AG09319 (cell line): ENCODE results near the gene TEX261.
A peak's percentile ranks its signal among the peaks of the same experiment; 100 is the strongest.

Experiments used
- DNase-seq: peaks from one replicate; pipeline ENCODE4 v3.0.0-alpha.2; 2010; ENCODE audit warnings: low read depth; ENCODE audit errors: extremely low read depth
- TF ChIP-seq, protein P1 (sequence below): IDR thresholded peaks from 2 replicates; pipeline ENCODE4 v1.5.1; 2011; ENCODE audit warnings: low read depth, mild to moderate bottlenecking, inconsistent platforms, low read length, moderate library complexity

Gene TEX261

DNA sequence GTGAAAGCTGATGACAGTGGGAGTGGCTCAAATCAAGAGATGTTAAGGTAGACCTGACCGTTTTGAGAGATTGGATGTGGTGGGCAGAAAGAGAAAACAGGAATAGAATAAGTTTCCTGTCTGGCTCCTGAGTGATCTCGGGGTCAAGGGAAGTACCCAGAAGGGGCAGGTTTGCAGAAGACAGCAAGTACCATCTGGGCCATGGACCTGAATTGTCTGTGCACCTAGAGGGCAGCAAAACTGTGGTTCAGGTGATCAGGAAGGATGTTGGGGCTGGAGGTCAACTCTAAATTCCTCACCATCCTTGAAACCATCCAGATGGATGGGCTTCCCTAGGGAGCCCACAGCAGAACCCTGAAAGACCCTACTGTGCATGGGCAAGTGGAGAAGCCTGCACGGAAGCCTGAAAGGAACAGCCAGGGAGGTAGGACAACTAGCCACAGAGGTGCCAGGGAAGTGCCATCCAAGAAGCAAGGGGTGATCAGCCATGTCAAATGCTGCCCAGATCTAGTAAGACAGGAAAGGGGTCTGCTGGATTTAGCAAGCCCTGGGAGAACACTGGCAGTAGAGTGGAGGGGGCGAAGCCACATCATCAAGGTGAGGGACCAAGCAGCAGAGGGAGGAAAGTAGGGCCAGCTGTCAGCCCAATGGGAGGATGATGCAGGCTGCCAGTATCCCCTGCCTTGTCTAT lies 8.0 kb downstream of the TEX261 start:
- DNase-seq: no peak
- TF ChIP-seq, protein P1, sequence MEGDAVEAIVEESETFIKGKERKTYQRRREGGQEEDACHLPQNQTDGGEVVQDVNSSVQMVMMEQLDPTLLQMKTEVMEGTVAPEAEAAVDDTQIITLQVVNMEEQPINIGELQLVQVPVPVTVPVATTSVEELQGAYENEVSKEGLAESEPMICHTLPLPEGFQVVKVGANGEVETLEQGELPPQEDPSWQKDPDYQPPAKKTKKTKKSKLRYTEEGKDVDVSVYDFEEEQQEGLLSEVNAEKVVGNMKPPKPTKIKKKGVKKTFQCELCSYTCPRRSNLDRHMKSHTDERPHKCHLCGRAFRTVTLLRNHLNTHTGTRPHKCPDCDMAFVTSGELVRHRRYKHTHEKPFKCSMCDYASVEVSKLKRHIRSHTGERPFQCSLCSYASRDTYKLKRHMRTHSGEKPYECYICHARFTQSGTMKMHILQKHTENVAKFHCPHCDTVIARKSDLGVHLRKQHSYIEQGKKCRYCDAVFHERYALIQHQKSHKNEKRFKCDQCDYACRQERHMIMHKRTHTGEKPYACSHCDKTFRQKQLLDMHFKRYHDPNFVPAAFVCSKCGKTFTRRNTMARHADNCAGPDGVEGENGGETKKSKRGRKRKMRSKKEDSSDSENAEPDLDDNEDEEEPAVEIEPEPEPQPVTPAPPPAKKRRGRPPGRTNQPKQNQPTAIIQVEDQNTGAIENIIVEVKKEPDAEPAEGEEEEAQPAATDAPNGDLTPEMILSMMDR: no peak

- no peak for DNase-seq
- TF ChIP-seq, protein P1: no peak
Observed at GRCh38 chr2:70985956-70986355, 8.7 kb downstream of the TEX261 start.

DNA sequence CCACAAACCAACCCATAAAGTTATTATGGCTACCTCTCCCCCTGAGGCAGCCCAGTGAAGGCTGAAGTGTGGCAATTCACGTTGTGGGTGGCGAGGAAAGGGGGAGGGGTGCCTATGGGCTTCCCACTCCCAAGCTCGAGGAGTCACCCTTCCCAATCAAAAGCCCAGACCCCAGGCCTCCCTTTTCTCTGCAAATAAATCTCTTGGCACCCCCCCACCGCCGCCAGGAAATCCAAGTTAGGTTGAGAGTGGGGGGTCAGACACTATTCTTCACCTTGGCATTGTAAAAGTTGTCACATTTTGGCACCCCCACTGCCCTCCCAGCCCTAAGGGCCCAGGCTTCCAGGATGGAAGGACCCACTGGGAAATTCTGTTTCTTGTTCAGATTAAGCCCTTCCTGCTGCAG lies 9.4 kb downstream of the TEX261 start:
- TF ChIP-seq, protein P1: no peak
- no peak for DNase-seq

GRCh38 chr2:70984576-70985282 lies 9.9 kb downstream of the TEX261 start:
- DNase-seq: no peak
- TF ChIP-seq, protein P1: peak; percentile 72

DNA sequence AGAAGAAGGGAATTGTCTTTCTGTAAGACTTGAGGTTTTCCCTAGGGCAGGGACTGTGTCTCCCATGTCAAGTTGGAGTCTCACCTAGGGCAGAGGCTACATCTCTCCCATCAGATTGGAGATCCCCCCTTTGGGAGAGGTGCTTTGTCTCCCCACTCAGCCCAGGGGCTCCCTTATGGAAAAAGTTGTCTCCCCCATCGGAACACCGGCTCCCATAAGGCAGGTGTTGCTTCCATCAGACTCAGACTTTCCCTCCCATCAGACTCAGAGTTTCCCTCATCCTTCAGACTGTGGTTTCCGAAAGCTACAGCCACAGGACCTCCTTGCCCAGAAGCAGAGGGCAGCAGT lies 10.5 kb downstream of the TEX261 start:
- TF ChIP-seq, protein P1: no peak
- no peak for DNase-seq

DNA sequence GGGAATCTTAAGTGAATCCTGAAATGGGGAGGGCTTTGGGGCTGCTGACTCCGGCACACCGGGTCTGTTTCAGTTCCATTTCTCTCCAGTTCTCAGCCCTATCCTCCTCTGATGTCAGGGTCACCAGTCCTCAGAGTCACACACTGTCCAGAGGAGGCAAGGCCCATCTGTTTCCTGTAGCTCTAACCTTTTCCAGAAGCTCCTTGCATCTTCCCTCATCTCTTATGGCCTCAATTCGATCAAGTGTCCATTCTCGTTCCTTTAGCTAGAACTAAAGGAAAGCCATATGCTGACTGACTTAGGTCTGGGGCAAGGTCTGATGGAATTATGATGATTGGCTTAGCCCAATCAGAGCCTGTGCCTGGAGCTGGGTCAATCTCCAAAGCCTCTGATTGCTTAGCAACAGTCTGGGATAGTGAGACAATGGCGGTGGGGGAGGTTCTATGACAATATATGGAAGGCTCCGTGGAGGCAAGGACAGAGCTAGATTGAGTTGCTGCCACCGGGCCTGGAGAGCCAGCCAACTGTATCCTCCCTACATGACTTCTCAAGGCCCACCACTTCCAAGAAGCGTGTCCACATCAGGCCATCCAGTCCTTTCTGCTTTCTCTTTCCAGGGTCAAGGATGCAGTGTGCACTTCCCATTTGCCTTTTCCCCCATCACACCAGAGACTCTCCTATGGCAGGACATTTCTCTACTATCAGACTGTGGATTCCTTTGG lies 11.0 kb downstream of the TEX261 start:
- TF ChIP-seq, protein P1: no peak
- no peak for DNase-seq

DNA sequence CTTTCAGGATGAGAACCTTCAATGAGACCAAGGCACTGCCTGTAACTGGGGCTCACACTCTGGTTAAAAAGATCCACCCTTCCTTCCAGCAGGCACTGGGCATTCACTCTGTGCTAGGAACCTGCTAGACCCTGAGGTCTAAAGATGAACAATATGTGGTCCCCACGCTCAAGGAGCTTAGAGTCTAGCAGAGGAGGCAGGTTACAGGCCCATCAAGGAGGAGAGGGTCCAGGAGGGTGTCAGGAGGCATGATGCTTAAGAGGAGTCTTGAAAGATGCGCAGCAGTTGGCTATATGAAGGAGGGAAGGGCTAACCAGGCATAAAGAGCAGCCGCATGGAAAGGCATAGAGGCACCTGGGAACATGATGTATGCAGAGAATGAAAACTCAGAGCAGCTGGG lies 11.7 kb downstream of the TEX261 start:
- TF ChIP-seq, protein P1: no peak

More for the DNA sequence above, 11.7 kb downstream of the TEX261 start:
- DNase-seq: no peak
